Right lobe of liver (tissue), 4 donors: Measurements from ENCODE around the gene PTPRT.

ENCODE experiments used
- CTCF ChIP-seq, 4 donors: fragments of 200-600 bp in 3 of 4; fragments of 450-650 bp in 1 of 4; IDR thresholded peaks; one replicate each; pipeline versions ENCODE4 v1.5.1 to v1.8.0; 2016 to 2022; ENCODE audit warnings: antibody characterized with exemption in 4 of 4, mild to moderate bottlenecking in 2 of 4
- POLR2A ChIP-seq: fragments of 450-650 bp; IDR thresholded peaks from one replicate; pipeline ENCODE4 v1.6.1; 2017; ENCODE audit warnings: antibody characterized with exemption, mild to moderate bottlenecking
- donor health status: DM: no; HTN: no; CAD: no.
- donor health status: DM: no; HTN: no; CAD: no.
- donor health status: DM: no; HTN: yes; CAD: no.

DNA sequence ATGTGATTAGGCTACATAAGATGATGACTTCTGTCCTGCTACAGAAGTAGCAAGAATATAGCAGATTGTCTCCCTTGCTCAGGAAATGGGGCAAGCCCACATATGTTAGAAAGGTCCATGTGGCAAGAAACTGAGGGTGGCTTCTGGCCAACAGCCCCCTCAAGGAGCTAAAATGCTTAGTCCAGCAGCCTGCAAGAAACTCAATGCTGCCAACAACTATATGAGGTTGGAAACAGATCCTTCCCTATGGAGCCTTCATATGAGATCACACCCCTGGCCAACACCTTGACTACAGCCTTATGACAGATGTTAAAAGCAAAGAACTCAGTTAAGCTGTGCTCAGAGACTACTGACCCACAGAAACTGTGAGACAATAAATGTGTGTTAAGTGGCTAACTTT is 22.1 kb downstream of the PTPRT start:
- TF ChIP-seq POLR2A (no peak), CTCF (IDR thresholded peaks at IDR 0.05) (no peak)
